Panc1 (cell line): ENCODE data around the gene CLCN7. TPM values are rescaled to one million over a fixed set of nuclear protein-coding genes. Genes with fewer than 3 reads are reported as not detected.

Source experiments
- ATAC-seq: fragments of 200-7000 bp; cut with Tn5 transposase; 2 replicates; pipeline ENCODE4 v1.9.1; 2020; ENCODE audit warnings: mild to moderate bottlenecking, moderate library complexity
- BruUV-seq: library from RNA; stranded (reverse); fragments of 400-500 nt; replicated peaks from 2 replicates; lab custom pipeline; 2021; lab: Mats Ljungman, UMichigan
- CTCF ChIA-PET: fragments of 300-600 bp; sonication (Branson Sonifier 250); formaldehyde crosslinking; loops from one replicate; lab custom pipeline; 2022; ENCODE audit warnings: antibody characterized with exemption; lab: Charles Lee
- POLR2A ChIA-PET: fragments of 300-600 bp; sonication (Branson Sonifier 250); formaldehyde crosslinking; loops from one replicate; lab custom pipeline; 2022; ENCODE audit warnings: antibody characterized with exemption; lab: Charles Lee
- DNase-seq: peaks from one replicate; pipeline ENCODE4 v3.0.0-alpha.2; 2010; ENCODE audit warnings: low read depth, low spot score
- H3K27ac ChIP-seq: 2 replicates; pipeline ENCODE4 v1.5.1; 2011; ENCODE audit warnings: mild to moderate bottlenecking, low read length, inconsistent platforms
- H3K27me3 ChIP-seq: fragments of 200-500 bp; sonication (Bioruptor generic); 2 replicates; pipeline ENCODE4 v1.6.0; 2014; ENCODE audit warnings: low read length, inconsistent platforms; ENCODE audit not compliant: control insufficient read depth, insufficient read depth
- H3K36me3 ChIP-seq: fragments of 200-500 bp; sonication (Bioruptor generic); 2 replicates; pipeline ENCODE4 v1.5.1; 2014; ENCODE audit warnings: inconsistent platforms, mild to moderate bottlenecking, low read length, moderate library complexity; ENCODE audit not compliant: control insufficient read depth, insufficient read depth
- H3K4me1 ChIP-seq: 2 replicates; pipeline ENCODE4 v1.5.1; 2011; ENCODE audit warnings: inconsistent platforms, mild to moderate bottlenecking, low read length, moderate library complexity; ENCODE audit not compliant: control insufficient read depth, insufficient read depth
- H3K4me3 ChIP-seq, 2 experiments: 2 replicates each; pipeline ENCODE4 v1.5.1; 2011 to 2012; ENCODE audit warnings: low read depth in 2 of 2, low read length in 2 of 2, mild to moderate bottlenecking in 2 of 2, inconsistent platforms in 1 of 2, moderate library complexity in 1 of 2
- H3K9me3 ChIP-seq: fragments of 200-500 bp; sonication (Bioruptor generic); 2 replicates; pipeline ENCODE4 v1.5.1; 2014; ENCODE audit warnings: low read depth, mild to moderate bottlenecking, inconsistent platforms, low read length, moderate library complexity; ENCODE audit not compliant: control insufficient read depth, insufficient read depth
- CTCF ChIP-seq: fragments of 450-650 bp; IDR thresholded peaks from 2 replicates; pipeline ENCODE4 v1.5.1; 2017; ENCODE audit warnings: mild to moderate bottlenecking
- POLR2AphosphoS5 ChIP-seq: IDR thresholded peaks from 2 replicates; pipeline ENCODE4 v1.6.1; 2012; ENCODE audit warnings: mild to moderate bottlenecking, low read depth, low read length, moderate library complexity
- SIN3A ChIP-seq: IDR thresholded peaks from 2 replicates; pipeline ENCODE4 v1.6.1; 2012; ENCODE audit warnings: low read depth, mild to moderate bottlenecking, low read length, moderate library complexity, borderline replicate concordance; ENCODE audit not compliant: insufficient read depth
- TCF7L2 ChIP-seq: IDR thresholded peaks from 2 replicates; pipeline ENCODE4 v1.6.1; 2011; ENCODE audit warnings: mild to moderate bottlenecking, low read depth, low read length, inconsistent platforms
- in situ Hi-C: cut with HindIII; loops from 2 replicates; pipeline ENCODE4 v1.10.0; 2016; ENCODE audit warnings: low sequenced_read_pairs, low pct_unique_long_range_greater_than_20kb
- intact Hi-C: fragments of 100-400 bp; cut with micrococcal nuclease; formaldehyde crosslinking; loops from one replicate; pipeline ENCODE4 v1.10.0; 2022; ENCODE audit not compliant: unreplicated experiment
- total RNA-seq: library from RNA; stranded (reverse); gene quantifications from one replicate; pipeline ENCODE4 v1.2.1, GENCODE V29; 2021; ENCODE audit not compliant: unreplicated experiment
- TF ChIP-seq, protein P1 (sequence below), 2 experiments: IDR thresholded peaks; 2 replicates each; pipeline ENCODE4 v1.6.1; 2011 to 2012; ENCODE audit warnings: low read depth in 2 of 2, control low read depth in 1 of 2, low read length in 1 of 2, mild to moderate bottlenecking in 1 of 2, moderate library complexity in 1 of 2; ENCODE audit not compliant: insufficient read depth in 1 of 2

CLCN7 gene
- total RNA-seq, 1 experiment from 2014 or later: 179 TPM

GRCh38 chr16:1508494-1509187, 33.8 kb upstream of the CLCN7 start:
- ATAC-seq (no peak), DNase-seq (no peak)
- H3K9me3 ChIP-seq: no peaks in the 10 kb centered on the region
- in situ Hi-C loops (no loop called here), intact Hi-C loops (no loop called here)
- no TSS peak for BruUV-seq
- H3K36me3 ChIP-seq: no peaks in the 10 kb centered on the region
- ChIA-PET POLR2A (no interaction called here), CTCF (no interaction called here)
- no peaks in the 10 kb centered on the region for H3K27me3 ChIP-seq
- TF ChIP-seq, protein P1, sequence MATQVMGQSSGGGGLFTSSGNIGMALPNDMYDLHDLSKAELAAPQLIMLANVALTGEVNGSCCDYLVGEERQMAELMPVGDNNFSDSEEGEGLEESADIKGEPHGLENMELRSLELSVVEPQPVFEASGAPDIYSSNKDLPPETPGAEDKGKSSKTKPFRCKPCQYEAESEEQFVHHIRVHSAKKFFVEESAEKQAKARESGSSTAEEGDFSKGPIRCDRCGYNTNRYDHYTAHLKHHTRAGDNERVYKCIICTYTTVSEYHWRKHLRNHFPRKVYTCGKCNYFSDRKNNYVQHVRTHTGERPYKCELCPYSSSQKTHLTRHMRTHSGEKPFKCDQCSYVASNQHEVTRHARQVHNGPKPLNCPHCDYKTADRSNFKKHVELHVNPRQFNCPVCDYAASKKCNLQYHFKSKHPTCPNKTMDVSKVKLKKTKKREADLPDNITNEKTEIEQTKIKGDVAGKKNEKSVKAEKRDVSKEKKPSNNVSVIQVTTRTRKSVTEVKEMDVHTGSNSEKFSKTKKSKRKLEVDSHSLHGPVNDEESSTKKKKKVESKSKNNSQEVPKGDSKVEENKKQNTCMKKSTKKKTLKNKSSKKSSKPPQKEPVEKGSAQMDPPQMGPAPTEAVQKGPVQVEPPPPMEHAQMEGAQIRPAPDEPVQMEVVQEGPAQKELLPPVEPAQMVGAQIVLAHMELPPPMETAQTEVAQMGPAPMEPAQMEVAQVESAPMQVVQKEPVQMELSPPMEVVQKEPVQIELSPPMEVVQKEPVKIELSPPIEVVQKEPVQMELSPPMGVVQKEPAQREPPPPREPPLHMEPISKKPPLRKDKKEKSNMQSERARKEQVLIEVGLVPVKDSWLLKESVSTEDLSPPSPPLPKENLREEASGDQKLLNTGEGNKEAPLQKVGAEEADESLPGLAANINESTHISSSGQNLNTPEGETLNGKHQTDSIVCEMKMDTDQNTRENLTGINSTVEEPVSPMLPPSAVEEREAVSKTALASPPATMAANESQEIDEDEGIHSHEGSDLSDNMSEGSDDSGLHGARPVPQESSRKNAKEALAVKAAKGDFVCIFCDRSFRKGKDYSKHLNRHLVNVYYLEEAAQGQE (IDR thresholded peaks at IDR 0.05; ENCODE audit: insufficient read depth in 1 of 2, low read depth in 2 of 2, low read length in 1 of 2): no peak
- TF ChIP-seq POLR2AphosphoS5: no peak
- TF ChIP-seq TCF7L2: no peak
- TF ChIP-seq SIN3A: no peak
- no peak for TF ChIP-seq CTCF
- no peak overlapping the region for H3K4me3 ChIP-seq
- H3K27ac ChIP-seq: no peak overlapping the region
- no peaks in the 10 kb centered on the region for H3K4me1 ChIP-seq

- no peak overlapping the region for H3K27ac ChIP-seq
- H3K4me1 ChIP-seq: no peaks in the 10 kb centered on the region
- BruUV-seq: no TSS peak
- TF ChIP-seq CTCF (no peak), POLR2AphosphoS5 (no peak), SIN3A (no peak), TCF7L2 (no peak)
- TF ChIP-seq, protein P1 (IDR thresholded peaks at IDR 0.05; ENCODE audit: insufficient read depth in 1 of 2, low read depth in 2 of 2, low read length in 1 of 2): no peak
- no peaks in the 10 kb centered on the region for H3K9me3 ChIP-seq
- no peak for DNase-seq
- ChIA-PET POLR2A (no interaction called here), CTCF (no interaction called here)
- intact Hi-C loops: no loop called here
- no peaks in the 10 kb centered on the region for H3K27me3 ChIP-seq
- no peak; the same call in 1 of the 2 replicates for ATAC-seq
- no peak overlapping the region for H3K4me3 ChIP-seq
- no peaks in the 10 kb centered on the region for H3K36me3 ChIP-seq
- in situ Hi-C loops: no loop called here
These were observed 31.8 kb upstream of the CLCN7 start for GRCh38 chr16:1506494-1507213.
